ENCODE data around the gene EID3. TPM values are rescaled to one million over a fixed set of nuclear protein-coding genes. Genes with fewer than 3 reads are reported as not detected.

Gene EID3
- total RNA-seq, 1 experiment from 2014 or later = 3.0 TPM

- Mint-ChIP-seq H3K36me3 (ENCODE audit: insufficient read depth, unreplicated experiment) (peaks cover 95% of the 10 kb centered on the region), H3K9me3 (ENCODE audit: unreplicated experiment) (no peaks in the 10 kb centered on the region), H3K4me1 (ENCODE audit: insufficient read depth, unreplicated experiment) (peaks cover 11% of the 10 kb centered on the region), H3K4me3 (ENCODE audit: unreplicated experiment) (no peak overlapping the region), H3K27ac (ENCODE audit: low read depth, unreplicated experiment) (no peak overlapping the region), H3K27me3 (ENCODE audit: insufficient read depth, unreplicated experiment) (no peaks in the 10 kb centered on the region)
- BruUV-seq (replicated peaks) = no TSS peak
- peak; percentile 28 for DNase-seq (ENCODE audit: unreplicated experiment)
- intact Hi-C loops (cut with micrococcal nuclease) = no loop called here
- CTCF ChIA-PET = interaction anchor here (0.6 to 0.9 kb wide), 2 partner anchors 34 to 148 kb away, joined by 3 read pairs; no protein-coding TSS in a partner anchor
- TF ChIP-seq, protein P1, sequence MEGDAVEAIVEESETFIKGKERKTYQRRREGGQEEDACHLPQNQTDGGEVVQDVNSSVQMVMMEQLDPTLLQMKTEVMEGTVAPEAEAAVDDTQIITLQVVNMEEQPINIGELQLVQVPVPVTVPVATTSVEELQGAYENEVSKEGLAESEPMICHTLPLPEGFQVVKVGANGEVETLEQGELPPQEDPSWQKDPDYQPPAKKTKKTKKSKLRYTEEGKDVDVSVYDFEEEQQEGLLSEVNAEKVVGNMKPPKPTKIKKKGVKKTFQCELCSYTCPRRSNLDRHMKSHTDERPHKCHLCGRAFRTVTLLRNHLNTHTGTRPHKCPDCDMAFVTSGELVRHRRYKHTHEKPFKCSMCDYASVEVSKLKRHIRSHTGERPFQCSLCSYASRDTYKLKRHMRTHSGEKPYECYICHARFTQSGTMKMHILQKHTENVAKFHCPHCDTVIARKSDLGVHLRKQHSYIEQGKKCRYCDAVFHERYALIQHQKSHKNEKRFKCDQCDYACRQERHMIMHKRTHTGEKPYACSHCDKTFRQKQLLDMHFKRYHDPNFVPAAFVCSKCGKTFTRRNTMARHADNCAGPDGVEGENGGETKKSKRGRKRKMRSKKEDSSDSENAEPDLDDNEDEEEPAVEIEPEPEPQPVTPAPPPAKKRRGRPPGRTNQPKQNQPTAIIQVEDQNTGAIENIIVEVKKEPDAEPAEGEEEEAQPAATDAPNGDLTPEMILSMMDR (IDR thresholded peaks at IDR 0.05; ENCODE audit: unreplicated experiment) = no peak
- POLR2A ChIA-PET = interaction anchor here (0.6 to 0.7 kb wide), 2 partner anchors 27 to 99 kb away, joined by 3 to 4 read pairs; no protein-coding TSS in a partner anchor
These were observed 44.0 kb downstream of the EID3 start for GRCh38 chr12:104347374-104348075.

- no TSS peak for BruUV-seq (replicated peaks)
- TF ChIP-seq, protein P1 (IDR thresholded peaks at IDR 0.05; ENCODE audit: unreplicated experiment) = no peak
- Mint-ChIP-seq H3K4me1 (ENCODE audit: insufficient read depth, unreplicated experiment) (peaks cover 11% of the 10 kb centered on the region), H3K27me3 (ENCODE audit: insufficient read depth, unreplicated experiment) (no peaks in the 10 kb centered on the region), H3K4me3 (ENCODE audit: unreplicated experiment) (no peak overlapping the region), H3K9me3 (ENCODE audit: unreplicated experiment) (no peaks in the 10 kb centered on the region), H3K36me3 (ENCODE audit: insufficient read depth, unreplicated experiment) (peaks cover 92% of the 10 kb centered on the region), H3K27ac (ENCODE audit: low read depth, unreplicated experiment) (no peak overlapping the region)
- intact Hi-C loops (cut with micrococcal nuclease) = no loop called here
- ChIA-PET POLR2A (no interaction called here), CTCF (interaction anchor here (0.6 to 1.6 kb wide), 4 partner anchors 9 to 57 kb away, joined by 3 to 8 read pairs (median 4); no protein-coding TSS in a partner anchor)
- DNase-seq (ENCODE audit: unreplicated experiment) = no peak
These were observed 44.9 kb downstream of the EID3 start for GRCh38 chr12:104348283-104348993.

GRCh38 chr12:104348994-104349494, 45.5 kb downstream of the EID3 start:
- BruUV-seq (replicated peaks) = no TSS peak
- H3K4me3 Mint-ChIP-seq (ENCODE audit: unreplicated experiment) = no peak overlapping the region
- no peaks in the 10 kb centered on the region for H3K9me3 Mint-ChIP-seq (ENCODE audit: unreplicated experiment)
- intact Hi-C loops (cut with micrococcal nuclease) = no loop called here
- H3K4me1 Mint-ChIP-seq (ENCODE audit: insufficient read depth, unreplicated experiment) = peaks cover 11% of the 10 kb centered on the region
- peaks cover 92% of the 10 kb centered on the region for H3K36me3 Mint-ChIP-seq (ENCODE audit: insufficient read depth, unreplicated experiment)
- no peak for DNase-seq (ENCODE audit: unreplicated experiment)
- no peaks in the 10 kb centered on the region for H3K27me3 Mint-ChIP-seq (ENCODE audit: insufficient read depth, unreplicated experiment)
- ChIA-PET CTCF (interaction anchor here (0.6 to 1.6 kb wide), 3 partner anchors 10 to 57 kb away, joined by 4 to 8 read pairs (median 4); no protein-coding TSS in a partner anchor), POLR2A (no interaction called here)
- TF ChIP-seq, protein P1 (IDR thresholded peaks at IDR 0.05; ENCODE audit: unreplicated experiment) = no peak
- H3K27ac Mint-ChIP-seq (ENCODE audit: low read depth, unreplicated experiment) = no peak overlapping the region
